Embryonic facial prominence (tissue), 1 donor: ENCODE results near the gene UBL5.

Source experiments
- DNase-seq: peaks from one replicate; pipeline ENCODE4 v3.0.0-alpha.2; 2016; ENCODE audit errors: extremely low spot score

UBL5 gene

DNA sequence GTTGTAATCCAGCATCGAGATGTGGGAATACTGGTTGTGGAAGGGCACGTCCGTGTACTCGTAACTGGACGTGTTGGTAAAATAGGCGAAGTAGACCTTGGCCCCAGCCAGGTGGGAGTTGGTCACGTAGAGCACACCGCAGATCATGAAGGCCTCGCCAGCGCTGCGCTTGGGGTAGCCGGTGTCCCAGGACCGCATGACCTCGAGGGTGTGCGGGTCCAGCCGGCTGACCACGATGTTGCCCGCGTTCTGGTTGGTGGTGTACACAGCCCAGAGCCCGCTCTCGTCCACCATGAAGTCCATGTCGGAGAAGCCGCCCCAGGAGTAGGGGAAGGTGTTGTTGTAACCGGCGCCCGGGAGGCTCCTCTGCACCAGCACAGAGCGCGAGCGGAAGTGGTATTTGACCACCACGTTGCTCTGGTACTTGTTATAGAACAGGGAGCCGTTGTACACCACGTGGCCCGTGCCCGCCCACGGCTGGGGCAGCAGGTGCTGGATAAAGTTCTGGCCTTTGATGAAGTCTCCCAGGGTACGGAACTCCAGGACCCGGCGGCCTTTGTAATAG lies 26.6 kb downstream of the UBL5 start:
- no peak for DNase-seq

DNA sequence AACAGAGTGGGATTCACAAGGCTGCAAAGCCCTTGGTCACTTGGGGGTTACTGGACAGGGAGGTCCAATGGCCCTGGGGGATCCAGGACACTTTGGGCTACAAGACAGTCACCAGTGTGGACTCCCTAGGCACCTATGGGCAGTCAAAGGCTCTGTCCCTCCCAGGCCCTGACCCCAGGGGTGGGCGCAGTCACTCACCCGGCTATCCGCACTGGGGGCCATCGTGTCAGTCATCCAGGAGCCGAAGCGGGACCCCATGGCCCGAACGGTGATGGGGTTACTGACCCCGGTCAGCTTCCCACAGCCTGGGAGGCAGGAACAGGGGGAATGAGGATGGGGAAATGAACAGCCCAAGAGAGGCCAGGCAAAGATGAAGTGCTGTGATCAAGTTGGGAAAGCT lies 28.9 kb downstream of the UBL5 start:
- DNase-seq: no peak

DNA sequence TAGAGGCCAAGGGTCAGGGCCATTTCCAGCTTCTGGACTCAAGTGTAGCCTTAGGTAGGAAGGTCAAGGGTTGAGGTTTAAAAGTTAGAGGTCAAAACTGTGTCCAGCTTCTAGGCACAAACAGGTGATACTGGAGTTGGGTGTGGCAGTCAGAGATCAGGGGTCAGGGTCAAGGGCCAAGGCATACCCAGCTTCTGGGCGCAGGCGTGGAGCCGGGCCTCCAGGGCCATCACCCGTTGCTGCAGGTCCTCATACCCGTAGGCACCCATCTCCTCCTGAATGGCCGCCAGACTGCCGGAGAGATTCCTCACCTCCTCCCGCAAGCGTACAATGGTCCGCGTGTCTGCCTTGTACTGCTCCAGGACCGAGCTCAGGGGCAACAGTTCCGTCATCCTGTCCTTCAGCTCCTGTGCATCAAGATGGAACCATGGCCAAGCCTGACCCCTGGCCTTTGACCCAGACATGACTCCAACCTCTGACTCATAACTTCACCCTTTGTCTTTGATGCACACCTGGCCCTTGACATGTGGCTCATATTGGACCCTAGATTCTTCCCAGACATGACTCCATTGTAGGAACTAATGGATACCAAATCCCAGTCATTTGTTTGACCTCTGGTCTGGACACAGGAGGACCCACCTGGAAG lies 29.5 kb downstream of the UBL5 start:
- DNase-seq: no peak

DNA sequence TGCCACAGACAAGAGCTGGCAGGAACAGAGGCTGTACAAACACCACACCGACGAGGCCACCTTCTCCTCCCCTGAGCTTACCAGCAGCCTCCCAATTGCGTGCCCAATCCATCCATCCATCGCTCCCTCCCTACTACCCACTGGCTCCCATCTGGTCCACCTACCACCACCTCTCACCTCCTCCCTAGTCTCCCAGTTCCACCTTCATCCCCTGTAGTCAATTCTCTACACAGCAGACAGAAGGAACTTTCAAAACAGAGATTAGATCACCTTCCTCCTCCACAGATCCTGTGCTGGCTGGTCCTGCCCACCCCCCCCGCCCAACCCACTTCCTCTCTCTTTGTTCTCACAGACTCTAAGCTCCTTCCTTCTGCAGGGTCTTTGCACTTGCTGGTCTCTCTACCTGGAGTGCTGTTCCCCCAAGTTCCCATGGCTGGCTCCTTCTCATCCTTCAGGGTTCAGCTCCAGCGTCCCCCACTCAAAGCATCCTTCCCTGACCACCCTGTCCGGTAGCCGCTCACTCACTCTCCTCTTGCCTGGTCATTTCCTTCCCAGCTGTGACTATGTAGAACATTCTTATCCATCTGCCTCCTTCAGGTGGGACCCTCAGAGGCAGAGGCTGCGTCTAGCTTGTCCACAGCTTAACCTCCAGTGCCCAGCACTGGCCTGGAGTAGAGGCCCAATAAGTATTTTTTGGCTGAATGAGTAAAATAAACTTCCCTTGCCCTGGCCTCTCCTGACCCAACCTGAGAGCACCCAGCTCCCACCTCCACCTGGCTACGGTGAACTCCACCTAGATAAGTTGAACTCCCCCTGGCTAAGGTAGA lies 30.4 kb downstream of the UBL5 start:
- DNase-seq: no peak

DNA sequence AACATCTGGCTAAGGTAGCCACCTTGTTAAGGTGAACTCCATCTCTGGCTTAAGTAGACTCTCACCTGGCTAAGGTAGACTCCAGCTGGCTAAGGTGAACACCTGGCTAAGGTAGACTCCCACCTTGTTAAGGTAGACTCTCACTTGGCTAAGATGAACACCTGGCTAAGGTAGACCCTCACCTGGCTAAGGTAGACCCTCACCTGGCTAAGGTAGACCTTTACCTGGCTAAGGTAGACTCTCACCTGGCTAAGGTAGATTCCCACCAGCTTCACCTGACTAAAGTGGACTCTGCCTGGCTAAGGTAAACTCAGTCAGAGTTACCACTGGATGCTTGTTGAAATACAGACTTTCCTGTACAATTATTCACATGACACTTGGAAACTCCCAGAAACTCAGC lies 31.0 kb downstream of the UBL5 start:
- DNase-seq: no peak

DNA sequence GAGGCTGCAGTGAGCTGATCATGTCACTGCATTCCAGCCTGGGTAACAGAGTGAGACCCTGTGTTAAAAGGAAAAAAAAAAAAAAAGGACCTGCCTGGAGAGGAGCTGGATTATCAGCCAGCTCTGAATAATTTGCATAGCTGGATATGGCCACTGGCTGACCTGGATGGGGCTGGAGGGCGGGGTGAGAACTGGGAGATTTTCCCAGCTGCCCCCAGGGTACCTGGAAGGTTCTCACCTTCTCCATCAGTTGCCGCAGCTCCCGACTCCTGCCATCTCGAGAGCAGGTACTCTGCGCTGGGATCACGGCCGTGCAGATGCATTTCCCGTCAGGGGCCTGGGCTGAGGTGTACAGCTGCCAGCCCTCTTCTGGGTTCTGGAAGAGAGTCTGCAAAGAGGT lies 32.7 kb downstream of the UBL5 start:
- no peak for DNase-seq

DNA sequence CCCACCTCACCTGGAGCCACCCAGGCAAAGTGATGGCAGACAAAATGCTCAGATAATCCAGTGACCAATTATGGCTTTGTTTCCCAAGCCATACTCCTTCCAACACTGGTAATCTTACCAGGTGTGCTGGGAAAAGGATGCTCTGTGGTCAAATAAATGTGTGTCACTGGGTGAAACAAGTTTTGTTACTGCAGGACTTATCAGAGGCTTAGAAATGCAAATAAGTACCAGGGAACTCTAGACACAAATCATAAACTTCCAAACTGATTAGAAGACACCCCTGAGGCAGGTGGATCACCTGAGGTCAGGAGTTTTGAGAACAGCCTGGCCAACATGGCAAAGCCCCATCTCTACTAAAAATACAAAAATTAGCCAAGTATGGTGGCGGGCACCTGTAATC lies 33.8 kb downstream of the UBL5 start:
- no peak for DNase-seq

DNA sequence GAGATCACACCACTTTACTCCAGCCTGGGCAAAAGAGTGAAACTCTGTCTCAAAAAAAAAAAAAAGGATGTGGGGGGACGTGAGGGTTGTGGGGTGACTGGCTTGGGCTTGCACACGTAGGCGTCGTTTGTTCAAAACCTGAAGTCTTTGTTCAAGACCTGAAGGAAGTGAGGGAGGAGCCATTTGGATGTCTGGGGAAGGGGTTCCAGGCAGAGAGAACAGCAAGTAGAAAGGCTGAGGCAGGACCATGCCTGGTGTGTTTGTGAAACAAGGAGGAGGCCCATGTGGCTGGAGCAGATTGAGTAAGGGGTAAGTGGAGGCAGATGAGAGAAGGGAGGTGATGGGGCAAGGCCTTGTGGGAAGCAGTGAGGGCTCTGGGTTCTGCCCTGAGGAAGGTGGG lies 35.2 kb downstream of the UBL5 start:
- DNase-seq: no peak

DNA sequence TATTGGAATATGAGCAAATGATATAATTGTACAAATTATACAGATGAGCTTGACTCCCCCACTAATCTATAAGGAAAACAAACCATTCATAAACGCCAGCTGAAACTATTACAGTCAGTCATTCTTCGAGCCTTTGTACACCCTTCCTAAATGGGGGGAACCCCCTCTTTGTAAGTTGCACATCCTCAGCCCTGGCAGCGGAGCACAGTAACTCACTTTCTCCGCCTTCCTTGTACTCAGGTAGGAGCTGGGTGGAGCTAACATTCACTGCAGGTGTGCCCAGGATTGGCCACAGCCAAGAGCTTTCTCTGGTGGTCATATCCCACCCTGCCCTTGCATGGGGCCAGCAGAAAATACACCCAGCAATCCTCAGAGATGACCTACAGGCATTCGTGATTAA lies 36.0 kb downstream of the UBL5 start:
- no peak for DNase-seq

DNA sequence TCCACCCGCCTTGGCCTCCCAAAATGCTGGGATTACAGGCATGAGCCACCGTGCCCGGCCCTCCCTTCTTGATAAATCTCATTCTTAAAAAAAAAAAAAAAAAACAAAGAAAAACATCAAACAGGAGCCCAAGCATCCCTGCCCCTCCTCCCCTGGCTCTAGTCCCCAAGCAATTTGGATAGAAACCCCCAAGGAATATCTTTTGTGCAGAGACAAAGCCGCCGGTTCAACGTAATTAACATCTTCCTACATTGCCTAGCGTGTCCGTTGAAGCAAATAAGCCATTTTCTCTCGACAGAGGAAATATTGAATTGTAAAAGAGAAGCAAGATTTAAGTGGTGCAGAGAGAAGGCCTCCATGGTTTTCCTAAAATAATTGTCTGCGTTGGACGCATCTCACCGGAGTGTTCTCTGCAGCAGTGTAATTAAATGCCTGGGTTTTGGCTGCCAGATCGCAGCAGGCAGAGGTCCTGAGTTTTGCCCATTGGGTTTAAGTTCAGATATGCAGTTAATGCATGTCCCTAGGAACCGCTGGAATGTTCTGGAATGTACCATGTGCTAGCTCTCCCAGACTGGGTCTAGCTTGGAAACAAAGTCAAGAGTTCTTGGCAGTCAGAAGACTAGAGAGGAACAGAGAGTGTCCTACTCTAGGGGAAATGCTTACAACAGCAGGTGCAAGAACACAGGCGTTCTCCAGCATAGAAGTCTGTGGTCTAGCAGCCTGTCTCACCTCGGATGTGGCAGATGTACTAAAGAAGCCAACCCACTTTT lies 38.2 kb downstream of the UBL5 start:
- no peak for DNase-seq

DNA sequence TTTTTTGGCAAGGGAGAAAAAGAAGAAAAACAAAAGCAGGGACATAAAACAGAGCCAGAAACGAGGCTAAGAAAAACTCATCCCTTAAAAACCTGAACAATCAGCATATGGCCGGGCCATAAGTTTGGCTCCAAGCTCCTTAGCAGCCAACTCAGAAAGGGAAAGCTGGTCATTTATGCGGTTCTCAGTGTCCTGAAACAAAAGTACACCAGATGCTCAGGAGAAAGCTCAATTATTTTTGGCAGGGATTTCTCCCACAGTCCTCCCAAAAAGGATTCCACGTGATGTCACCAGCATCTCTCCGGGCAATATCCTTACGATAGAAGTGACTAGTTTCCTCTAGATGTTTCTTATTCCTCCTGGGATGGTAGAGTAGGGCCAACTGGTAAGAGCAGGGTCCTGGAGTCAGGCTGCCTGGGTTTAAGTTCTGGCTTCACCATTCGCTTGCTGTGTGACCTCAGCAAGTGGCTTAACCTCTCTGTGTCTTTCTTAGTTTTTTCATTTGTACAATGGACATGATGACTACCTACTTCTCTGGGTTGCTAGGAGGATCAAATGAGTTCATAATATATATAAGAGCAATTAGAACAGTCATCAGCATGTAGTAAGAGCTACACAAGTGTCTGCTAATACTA lies 41.4 kb downstream of the UBL5 start:
- no peak for DNase-seq

DNA sequence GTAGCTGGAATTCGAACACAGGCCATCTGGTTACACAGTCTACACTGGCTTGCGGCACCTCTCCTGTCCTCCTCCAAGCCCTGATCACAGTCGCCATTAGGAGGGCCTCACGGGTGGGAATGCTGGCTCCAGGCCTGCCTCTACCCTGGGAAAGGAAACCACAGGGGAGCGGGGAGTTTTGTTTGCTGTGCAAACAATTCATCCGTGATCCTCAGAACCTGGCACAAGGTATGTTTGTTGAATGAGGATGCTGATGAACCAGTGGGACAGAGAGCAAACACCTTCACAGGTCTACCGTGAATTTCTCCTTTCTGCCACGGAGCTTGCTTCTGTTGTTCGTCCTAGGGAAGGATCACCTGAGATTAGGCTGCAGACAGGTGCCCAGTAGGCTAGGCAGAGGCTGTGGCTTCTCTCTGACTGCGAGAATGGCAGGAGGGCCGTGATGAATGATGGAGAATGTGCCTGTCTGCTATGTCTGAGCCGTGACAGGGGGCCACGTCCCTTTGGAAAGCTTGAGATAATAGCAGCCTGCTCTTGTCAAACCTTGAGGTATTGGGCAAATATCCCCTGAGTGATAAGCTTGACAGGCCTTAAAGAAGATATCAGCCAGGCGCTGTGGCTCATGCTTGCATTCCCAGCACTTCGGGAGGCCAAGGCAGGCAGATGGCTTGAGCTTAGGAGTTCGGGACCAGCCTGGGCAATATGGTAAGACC lies 44.1 kb downstream of the UBL5 start:
- DNase-seq: no peak

DNA sequence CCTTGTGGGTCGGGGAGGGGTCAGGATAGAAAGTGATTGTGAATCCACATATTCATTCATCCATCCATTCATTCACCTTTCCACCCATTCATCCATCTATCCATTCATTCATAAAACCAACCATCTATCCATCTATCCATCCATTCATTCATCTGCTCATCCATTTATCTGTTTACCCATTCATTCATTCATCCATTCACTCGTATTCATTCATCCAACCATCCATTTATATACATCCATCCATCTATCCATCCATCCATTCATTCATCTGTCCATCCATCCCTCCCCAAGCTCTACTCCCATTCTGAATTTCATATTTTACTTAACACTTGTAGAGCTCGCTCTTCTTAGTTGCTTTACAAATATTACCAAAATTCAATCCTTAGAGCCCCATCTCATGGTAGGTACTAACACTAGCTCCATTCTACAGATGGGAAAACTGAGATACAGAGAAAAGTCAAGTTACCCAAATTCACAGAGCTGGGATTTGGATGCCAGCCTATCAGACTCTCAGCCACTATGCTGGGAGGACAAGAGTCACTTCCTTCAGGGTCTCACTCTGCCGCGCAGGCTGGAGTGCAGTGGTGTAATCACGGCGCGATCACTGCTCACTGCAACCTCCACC lies 45.0 kb downstream of the UBL5 start:
- DNase-seq: no peak

DNA sequence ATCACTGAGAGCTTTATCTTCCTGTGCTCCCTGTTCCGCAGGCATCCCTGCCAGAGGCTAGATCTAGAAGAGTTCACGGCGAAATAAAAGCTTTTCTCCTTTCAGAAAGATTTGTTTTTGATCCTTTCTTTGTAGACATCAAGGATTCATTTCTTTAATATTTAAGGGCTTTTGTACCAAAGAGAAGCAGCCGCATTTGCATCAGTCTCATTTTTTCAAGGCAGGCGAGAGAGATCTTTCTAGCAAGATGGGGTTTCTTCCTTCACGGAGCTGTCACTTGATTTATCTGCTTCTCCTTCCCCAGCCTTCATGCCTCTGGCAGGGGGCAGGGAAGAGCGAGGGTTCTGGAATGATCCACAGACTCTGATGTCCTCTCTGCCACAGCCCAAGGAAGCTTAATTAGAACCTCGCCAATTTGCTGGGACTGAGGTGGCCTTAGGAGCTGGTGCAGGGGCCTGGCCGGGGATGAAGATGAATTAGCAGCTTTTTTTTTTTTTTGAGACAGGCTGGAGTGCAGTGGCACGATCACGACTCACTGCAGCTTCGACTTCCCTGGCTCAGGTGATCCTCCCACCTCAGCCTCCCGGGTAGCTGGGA lies 47.4 kb downstream of the UBL5 start:
- DNase-seq: no peak

DNA sequence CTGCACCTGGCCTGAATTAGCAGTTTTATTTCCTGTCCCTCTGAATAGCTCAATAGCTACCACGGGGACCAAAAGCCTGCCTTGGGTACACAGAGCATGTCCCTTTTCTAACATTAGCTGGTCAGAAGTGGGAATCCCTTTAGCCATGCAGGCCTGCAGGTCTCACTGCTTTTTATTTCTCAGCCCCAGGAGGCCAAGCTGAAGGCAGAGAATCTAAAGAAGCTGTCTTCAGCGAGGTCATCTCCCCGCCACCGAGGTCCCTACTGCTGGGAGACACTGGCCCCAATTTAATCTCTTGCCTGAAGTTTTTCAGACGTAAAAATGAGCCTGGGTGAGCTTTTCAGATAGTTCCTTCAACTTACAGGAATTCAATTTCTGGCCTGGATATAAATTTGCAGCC lies 48.1 kb downstream of the UBL5 start:
- no peak for DNase-seq

DNA sequence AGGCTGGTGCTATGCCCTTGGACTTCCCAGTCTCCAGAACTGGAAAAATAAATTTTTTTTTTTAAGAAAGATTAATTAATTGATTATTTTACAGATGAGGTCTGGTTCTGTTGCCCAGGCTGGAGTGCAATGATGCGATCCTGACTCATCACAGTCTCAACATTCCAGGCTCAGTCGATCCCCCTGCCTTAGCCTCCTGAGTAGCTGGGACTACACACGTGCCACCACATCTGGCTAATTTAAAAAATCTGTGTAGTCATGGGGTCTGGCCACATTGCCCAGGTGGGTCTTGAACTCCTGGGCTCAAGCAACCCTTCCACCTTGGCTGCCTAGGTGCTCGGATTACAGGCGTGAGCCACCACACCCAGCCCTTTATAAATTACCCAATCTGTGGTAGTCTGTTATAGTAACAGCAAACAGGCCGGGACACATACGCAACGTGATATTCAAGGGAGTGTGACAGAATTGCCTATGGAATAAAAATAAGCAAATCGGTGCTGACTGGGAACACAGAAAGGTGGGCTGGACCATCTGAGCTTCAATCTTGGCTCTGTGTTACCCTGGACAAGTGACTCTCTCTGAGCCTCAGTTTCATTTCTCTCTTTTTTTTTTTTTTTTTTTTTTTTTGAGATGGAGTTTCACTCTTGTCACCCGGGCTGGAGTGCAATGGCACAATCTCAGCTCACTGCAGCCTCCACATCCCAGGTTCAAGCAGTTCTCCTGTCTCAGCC lies 50.2 kb downstream of the UBL5 start:
- DNase-seq: no peak

DNA sequence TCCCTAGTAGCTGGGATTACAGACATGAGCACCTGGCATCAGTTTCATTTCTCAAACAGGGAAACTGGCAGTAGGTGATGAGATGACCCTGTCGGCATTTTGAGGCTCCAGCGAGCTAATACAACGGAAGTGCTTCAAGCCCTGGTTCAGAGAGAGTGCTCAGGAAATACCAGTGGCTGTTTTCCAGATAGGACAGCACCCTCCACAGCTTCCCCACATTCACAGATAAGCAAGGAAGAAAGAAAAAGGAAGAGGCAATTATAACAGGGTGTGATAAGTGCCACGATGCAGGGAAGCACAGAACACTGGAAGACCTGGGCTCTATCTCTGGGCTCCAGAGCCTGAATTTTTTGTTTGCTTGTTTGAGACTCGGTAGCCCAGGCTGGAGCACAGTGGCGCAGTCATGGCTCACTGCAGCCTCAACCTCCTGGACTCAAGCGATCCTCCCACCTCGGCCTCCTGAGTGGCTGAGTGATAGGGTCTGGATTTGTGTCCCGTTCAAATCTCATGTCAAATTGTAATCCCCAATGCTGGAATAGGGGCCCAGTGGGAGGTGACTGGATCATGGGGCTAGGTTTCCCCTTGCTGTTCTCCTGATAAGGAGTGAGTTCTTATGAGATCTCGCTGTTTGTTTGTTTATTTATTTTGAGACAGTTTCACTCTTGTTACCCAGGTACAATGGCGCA lies 50.9 kb downstream of the UBL5 start:
- DNase-seq: no peak
